IMR-90 (cell line): ENCODE results near the gene AFDN. TPM values are rescaled to one million over a fixed set of nuclear protein-coding genes. Genes with fewer than 3 reads are reported as not detected.

Source experiments
- ATAC-seq: fragments of 200-7000 bp; cut with Tn5 transposase; 2 replicates; pipeline ENCODE4 v1.9.1; 2020; ENCODE audit warnings: low read depth, mild to moderate bottlenecking, moderate library complexity
- BruUV-seq: library from RNA; stranded (reverse); fragments of 400-500 nt; replicated peaks from 2 replicates; lab custom pipeline; 2021; lab: Mats Ljungman, UMichigan
- CTCF ChIA-PET: fragments of 300-600 bp; formaldehyde crosslinking; extraction: SDS; loops from one replicate; lab custom pipeline; 2021; ENCODE audit warnings: antibody characterized with exemption; lab: Yijun Ruan, JAX
- POLR2A ChIA-PET: fragments of 300-600 bp; sonication (Branson Sonifier 250); formaldehyde crosslinking; loops from one replicate; lab custom pipeline; 2022; ENCODE audit warnings: antibody characterized with exemption; ENCODE audit not compliant: unreplicated experiment; lab: Charles Lee
- DNase-seq: peaks from one replicate; pipeline ENCODE4 v3.0.0; 2013
- H2AFZ ChIP-seq: replicated peaks from 2 replicates; pipeline ENCODE3; 2013; ENCODE audit warnings: low read length, mild to moderate bottlenecking; ENCODE audit not compliant: poor library complexity
- H2AK5ac ChIP-seq: 2 replicates; pipeline ENCODE4 v1.6.1; 2013; ENCODE audit warnings: low read depth, low read length, inconsistent platforms
- H2AK9ac ChIP-seq: replicated peaks from 2 replicates; pipeline ENCODE3; 2013; ENCODE audit warnings: mild to moderate bottlenecking, low read depth, low read length, moderate library complexity; ENCODE audit not compliant: poor library complexity
- H2BK120ac ChIP-seq: 2 replicates; pipeline ENCODE4 v1.6.1; 2013; ENCODE audit warnings: low read depth, low read length, inconsistent platforms
- H2BK15ac ChIP-seq: 3 replicates; pipeline ENCODE4 v1.6.1; 2013; ENCODE audit warnings: low read depth, low read length, inconsistent platforms
- H2BK20ac ChIP-seq: 2 replicates; pipeline ENCODE4 v1.6.1; 2013; ENCODE audit warnings: low read depth, mild to moderate bottlenecking, inconsistent platforms, low read length, moderate library complexity
- H2BK5ac ChIP-seq: 2 replicates; pipeline ENCODE4 v1.6.1; 2013; ENCODE audit warnings: mild to moderate bottlenecking, low read depth, low read length, inconsistent platforms; ENCODE audit not compliant: poor library complexity, severe bottlenecking
- H3K14ac ChIP-seq: replicated peaks from 2 replicates; pipeline ENCODE4 v1.6.1; 2013; ENCODE audit warnings: low read depth, low read length, inconsistent platforms
- H3K18ac ChIP-seq: 2 replicates; pipeline ENCODE4 v1.6.1; 2013; ENCODE audit warnings: low read depth, low read length, control low read depth
- H3K23ac ChIP-seq: 2 replicates; pipeline ENCODE4 v1.6.1; 2013; ENCODE audit warnings: low read depth, low read length, inconsistent platforms
- H3K27ac ChIP-seq: 2 replicates; pipeline ENCODE4 v1.5.1; 2013; ENCODE audit warnings: mild to moderate bottlenecking, control low read depth, low read length; ENCODE audit not compliant: insufficient read depth
- H3K27me3 ChIP-seq: 2 replicates; pipeline ENCODE4 v1.6.1; 2013; ENCODE audit warnings: low read length; ENCODE audit not compliant: control insufficient read depth, insufficient read depth
- H3K36me3 ChIP-seq: 2 replicates; pipeline ENCODE4 v1.6.1; 2013; ENCODE audit warnings: low read length, mixed read lengths; ENCODE audit not compliant: control insufficient read depth, insufficient read depth
- H3K4ac ChIP-seq: 2 replicates; pipeline ENCODE4 v1.6.1; 2013; ENCODE audit warnings: low read depth, low read length, inconsistent platforms
- H3K4me1 ChIP-seq: 2 replicates; pipeline ENCODE4 v1.6.1; 2013; ENCODE audit warnings: low read length, mixed read lengths; ENCODE audit not compliant: control insufficient read depth, insufficient read depth
- H3K4me2 ChIP-seq: 2 replicates; pipeline ENCODE4 v1.6.1; 2013; ENCODE audit warnings: low read depth, mild to moderate bottlenecking, control low read depth, low read length, moderate library complexity
- H3K4me3 ChIP-seq: 2 replicates; pipeline ENCODE4 v1.5.1; 2013; ENCODE audit warnings: low read depth, mild to moderate bottlenecking, control low read depth, low read length, moderate library complexity; ENCODE audit not compliant: insufficient read depth
- H3K56ac ChIP-seq: 2 replicates; pipeline ENCODE4 v1.6.1; 2013; ENCODE audit warnings: low read length, inconsistent platforms; ENCODE audit not compliant: insufficient read depth; ENCODE audit errors: extremely low read depth
- H3K79me1 ChIP-seq, 2 experiments: 2 replicates each; pipeline ENCODE4 v1.6.1; 2013; ENCODE audit warnings: low read length in 2 of 2, inconsistent platforms in 1 of 2, low read depth in 1 of 2
- H3K9ac ChIP-seq: 2 replicates; pipeline ENCODE4 v1.6.1; 2013; ENCODE audit warnings: low read depth, low read length, control low read depth
- H3K9me1 ChIP-seq: 2 replicates; pipeline ENCODE4 v1.6.1; 2013; ENCODE audit warnings: low read length, inconsistent platforms; ENCODE audit not compliant: insufficient read depth
- H3K9me3 ChIP-seq: 2 replicates; pipeline ENCODE4 v1.6.1; 2013; ENCODE audit warnings: low read length; ENCODE audit not compliant: control insufficient read depth, insufficient read depth
- H4K20me1 ChIP-seq: 2 replicates; pipeline ENCODE4 v1.6.1; 2013; ENCODE audit warnings: low read length, inconsistent platforms; ENCODE audit not compliant: insufficient read depth
- H4K5ac ChIP-seq: 2 replicates; pipeline ENCODE4 v1.6.1; 2013; ENCODE audit warnings: mild to moderate bottlenecking, low read depth, low read length, control low read depth
- H4K8ac ChIP-seq, 2 experiments: 2 replicates each; pipeline ENCODE4 v1.6.1; 2013; ENCODE audit warnings: low read depth in 2 of 2, low read length in 2 of 2, control low read depth in 1 of 2, inconsistent platforms in 1 of 2
- H4K91ac ChIP-seq: 2 replicates; pipeline ENCODE4 v1.6.1; 2013; ENCODE audit warnings: low read depth, low read length, inconsistent platforms; ENCODE audit not compliant: insufficient read depth
- BHLHE40 ChIP-seq: fragments of 150-350 bp; IDR thresholded peaks from 2 replicates; pipeline ENCODE4 v1.6.1; 2016; ENCODE audit warnings: mild to moderate bottlenecking, low read depth, low read length
- CEBPB ChIP-seq: IDR thresholded peaks from 2 replicates; pipeline ENCODE4 v1.6.1; 2012; ENCODE audit warnings: low read depth, low read length, improper control_type of control experiment
- CHD1 ChIP-seq: IDR thresholded peaks from 2 replicates; pipeline ENCODE4 v1.6.1; 2012; ENCODE audit warnings: low read depth, low read length, improper control_type of control experiment
- MXI1 ChIP-seq: IDR thresholded peaks from 2 replicates; pipeline ENCODE4 v1.6.1; 2012; ENCODE audit warnings: low read depth, mild to moderate bottlenecking, low read length, moderate library complexity, borderline replicate concordance
- NFE2L2 ChIP-seq: fragments of 150-350 bp; IDR thresholded peaks from 2 replicates; pipeline ENCODE4 v1.6.1; 2016; ENCODE audit warnings: low read depth, mild to moderate bottlenecking, low read length
- RCOR1 ChIP-seq: IDR thresholded peaks from 2 replicates; pipeline ENCODE4 v1.6.1; 2012; ENCODE audit warnings: mild to moderate bottlenecking, low read length, improper control_type of control experiment; ENCODE audit not compliant: insufficient replicate concordance
- SMC3 ChIP-seq: fragments of 150-350 bp; IDR thresholded peaks from 2 replicates; pipeline ENCODE4 v1.6.1; 2016; ENCODE audit warnings: low read depth, mild to moderate bottlenecking, antibody characterized with exemption, low read length, moderate library complexity
- WGBS, 2 experiments: methylation state at CpG; one replicate each; pipeline versions ENCODE4 v1.1.5 to v1.1.7; 2013; ENCODE audit warnings: missing lambda C conversion rate in 2 of 2; ENCODE audit not compliant: insufficient read length in 1 of 2; ENCODE audit errors: extremely low coverage in 2 of 2; 5-methylcytosine and 5-hydroxymethylcytosine counted together
- dilution Hi-C: fragments of 300-500 bp; cut with HindIII; formaldehyde crosslinking; loops from one replicate; pipeline ENCODE4 v1.14.3; 2018; ENCODE audit warnings: low sequenced_read_pairs; ENCODE audit not compliant: unreplicated experiment
- in situ Hi-C: fragments of 300-500 bp; cut with MboI; formaldehyde crosslinking; loops from 3 replicates; pipeline ENCODE4 v1.14.3; 2019; ENCODE audit warnings: low sequenced_read_pairs, inconsistent platforms, mixed read lengths
- intact Hi-C: fragments of 100-400 bp; cut with micrococcal nuclease; formaldehyde crosslinking; loops from 2 replicates; pipeline ENCODE4 v1.10.0; 2022
- polyA plus RNA-seq, 3 experiments: library from polyadenylated mRNA; depleted of rRNA; stranded (reverse); fragments of >200 nt; gene quantifications; 2 replicates each; pipeline ENCODE4 v1.2.3, GENCODE V29; 2012; ENCODE audit warnings: low replicate concordance in 1 of 3
- total RNA-seq: library from RNA; depleted of rRNA; stranded (reverse); fragments of >200 nt; gene quantifications from 2 replicates; pipeline ENCODE4 v1.2.3, GENCODE V29; 2012

The AFDN gene
- total and polyA plus RNA-seq, 2 of the 4 experiments (the other 2 are of a cell fraction) = 11.6 to 20.8 TPM

- no peak overlapping the region for H2AK9ac ChIP-seq
- H3K4me3 ChIP-seq = no peak overlapping the region
- no peak overlapping the region for H4K5ac ChIP-seq
- ATAC-seq (no peak), DNase-seq (no peak)
- H3K18ac ChIP-seq = no peak overlapping the region
- H3K79me1 ChIP-seq = peaks cover 26 to 27% of the 10 kb centered on the region in 2 experiments
- dilution Hi-C loops (no loop called here), in situ Hi-C loops (no loop called here), intact Hi-C loops (no loop called here)
- BruUV-seq = no TSS peak
- no peak overlapping the region for H2BK20ac ChIP-seq
- ChIA-PET POLR2A (no interaction called here), CTCF (interaction anchor here (1.1 kb wide), 1 partner anchor 16 kb away, joined by 3 read pairs; no protein-coding TSS in a partner anchor)
- H3K9me3 ChIP-seq = no peaks in the 10 kb centered on the region
- H3K14ac ChIP-seq = no peak overlapping the region
- H2AFZ ChIP-seq = no peak overlapping the region
- no peaks in the 10 kb centered on the region for H3K27me3 ChIP-seq
- H2BK15ac ChIP-seq = no peak overlapping the region
- no peaks in the 10 kb centered on the region; the same call in 1 of the 2 replicates for H3K9me1 ChIP-seq
- WGBS, 2 experiments = 100% methylated on average over 4 of the region's 4 CpGs; no CpG with 5 or more reads in 1 of the 2 experiments
- H3K27ac ChIP-seq = no peak overlapping the region
- no peak overlapping the region for H2BK5ac ChIP-seq
- no peak overlapping the region for H3K23ac ChIP-seq
- H3K4me2 ChIP-seq = no peak overlapping the region
- no peak overlapping the region for H2BK120ac ChIP-seq
- peaks cover 22% of the 10 kb centered on the region for H4K20me1 ChIP-seq
- H2AK5ac ChIP-seq = no peak overlapping the region
- 0 out of 2 replicates have a peak, but pooled peaks cover 2% of the 10 kb centered on the region for H3K4me1 ChIP-seq
- H4K8ac ChIP-seq = no peak overlapping the region
- no peak overlapping the region for H4K91ac ChIP-seq
- no peaks in the 10 kb centered on the region for H3K36me3 ChIP-seq
- TF ChIP-seq CHD1 (no peak), NFE2L2 (no peak), SMC3 (no peak), BHLHE40 (no peak), CEBPB (no peak), MXI1 (no peak), RCOR1 (no peak)
- H3K4ac ChIP-seq = no peak overlapping the region
- H3K9ac ChIP-seq = no peak overlapping the region
- H3K56ac ChIP-seq = no peak overlapping the region
These were observed 13.4 kb downstream of the AFDN start for GRCh38 chr6:167840160-167840525.
